HepG2 (cell line): ENCODE measurements around the gene IWS1. TPM values are rescaled to one million over a fixed set of nuclear protein-coding genes. Genes with fewer than 3 reads are reported as not detected.
A peak's percentile ranks its signal among the peaks of the same experiment; 100 is the strongest.

Source experiments
- BCL6 ChIP-seq: IDR thresholded peaks from 2 replicates; pipeline ENCODE4 v1.6.1; 2016; ENCODE audit warnings: missing genetic modification reagents, missing compliant biosample characterization
- CHD4 ChIP-seq: fragments of 200-600 bp; sonication (generic); IDR thresholded peaks from 2 replicates; pipeline ENCODE4 v1.7.0; 2017; ENCODE audit warnings: mild to moderate bottlenecking, low read length, borderline replicate concordance
- HDAC2 ChIP-seq: sonication (generic); formaldehyde crosslinking; IDR thresholded peaks from 2 replicates; pipeline ENCODE4 v1.4.0; 2020; ENCODE audit warnings: missing genetic modification reagents
- HNF4A ChIP-seq: sonication (generic); formaldehyde crosslinking; IDR thresholded peaks from 2 replicates; pipeline ENCODE4 v1.4.0; 2020; ENCODE audit warnings: missing genetic modification reagents
- JUN ChIP-seq: sonication (generic); formaldehyde crosslinking; IDR thresholded peaks from 2 replicates; pipeline ENCODE4 v1.4.0; 2020; ENCODE audit warnings: mild to moderate bottlenecking, missing genetic modification reagents
- KMT2A ChIP-seq: sonication (generic); formaldehyde crosslinking; IDR thresholded peaks from 2 replicates; pipeline ENCODE4 v1.4.0; 2020; ENCODE audit warnings: missing genetic modification reagents
- MEF2D ChIP-seq: sonication (generic); formaldehyde crosslinking; IDR thresholded peaks from 2 replicates; pipeline ENCODE4 v1.5.1; 2020; ENCODE audit warnings: mild to moderate bottlenecking, missing genetic modification reagents
- MTA1 ChIP-seq: sonication (generic); formaldehyde crosslinking; IDR thresholded peaks from 2 replicates; pipeline ENCODE4 v1.4.0; 2020; ENCODE audit warnings: missing genetic modification reagents, mild to moderate bottlenecking, borderline replicate concordance
- NCOR1 ChIP-seq: fragments of 200-600 bp; sonication (generic); IDR thresholded peaks from 2 replicates; pipeline ENCODE4 v1.7.0; 2017; ENCODE audit warnings: antibody characterized with exemption, low read length, borderline replicate concordance
- SAP130 ChIP-seq: IDR thresholded peaks from 2 replicates; pipeline ENCODE4 v1.6.1; 2016; ENCODE audit warnings: low read depth
- SPEN ChIP-seq: sonication (generic); formaldehyde crosslinking; IDR thresholded peaks from 2 replicates; pipeline ENCODE4 v1.5.1; 2020; ENCODE audit warnings: low read depth, mild to moderate bottlenecking, missing genetic modification reagents
- TCF7 ChIP-seq: sonication (generic); IDR thresholded peaks from 2 replicates; pipeline ENCODE4 v1.6.1; 2016; ENCODE audit warnings: antibody characterized with exemption, low read depth
- ZNF44 ChIP-seq: sonication (generic); formaldehyde crosslinking; IDR thresholded peaks from 2 replicates; pipeline ENCODE4 v1.5.1; 2020; ENCODE audit warnings: mild to moderate bottlenecking, missing genetic modification reagents
- ZNF644 ChIP-seq: IDR thresholded peaks from 2 replicates; pipeline ENCODE4 v1.6.1; 2016; ENCODE audit warnings: low read depth
- polyA plus RNA-seq, 8 experiments: library from polyadenylated mRNA; depleted of rRNA in 3 of 8; stranded (reverse) in 7 of 8; unstranded in 1 of 8; fragments of >200 nt; fragmentation: Illumina TruSeq in 4 of 8; extraction: Trizol in 4 of 8; gene quantifications; 2 replicates each; pipeline versions ENCODE4 v1.2.1 to v1.2.3, GENCODE V29; 2011 to 2016; ENCODE audit warnings: low read depth in 4 of 8, missing spikeins in 1 of 8, mixed read lengths in 1 of 8; ENCODE audit not compliant: insufficient read depth in 1 of 8
- total RNA-seq, 5 experiments: library from RNA; depleted of rRNA; stranded (reverse); fragments of >200 nt; fragmentation: Illumina TruSeq; extraction: Trizol; gene quantifications; 2 replicates each; pipeline ENCODE4 v1.2.3, GENCODE V29; 2016; ENCODE audit warnings: low read depth in 1 of 5
- TF ChIP-seq, protein P1 (sequence below): sonication (generic); formaldehyde crosslinking; IDR thresholded peaks from 2 replicates; pipeline ENCODE4 v1.5.1; 2020; ENCODE audit warnings: mild to moderate bottlenecking, missing genetic modification reagents, borderline replicate concordance
- TF ChIP-seq, protein P2 (sequence below): IDR thresholded peaks from 2 replicates; pipeline ENCODE4 v1.4.0; 2020; ENCODE audit warnings: mild to moderate bottlenecking, missing genetic modification reagents
- TF ChIP-seq, protein P3 (sequence below): sonication (generic); formaldehyde crosslinking; conservative IDR thresholded peaks from 2 replicates; pipeline ENCODE4 v1.8.1; 2023; ENCODE audit warnings: missing genetic modification reagents
- TF ChIP-seq, protein P4 (sequence below): IDR thresholded peaks from 2 replicates; pipeline ENCODE4 v1.6.1; 2016; ENCODE audit warnings: low read depth

The IWS1 gene
- total and polyA plus RNA-seq, 2 of the 13 experiments (the other 11 are each of a cell fraction or from before 2014, with no cell fraction given): 28.9 to 62.3 TPM

DNA sequence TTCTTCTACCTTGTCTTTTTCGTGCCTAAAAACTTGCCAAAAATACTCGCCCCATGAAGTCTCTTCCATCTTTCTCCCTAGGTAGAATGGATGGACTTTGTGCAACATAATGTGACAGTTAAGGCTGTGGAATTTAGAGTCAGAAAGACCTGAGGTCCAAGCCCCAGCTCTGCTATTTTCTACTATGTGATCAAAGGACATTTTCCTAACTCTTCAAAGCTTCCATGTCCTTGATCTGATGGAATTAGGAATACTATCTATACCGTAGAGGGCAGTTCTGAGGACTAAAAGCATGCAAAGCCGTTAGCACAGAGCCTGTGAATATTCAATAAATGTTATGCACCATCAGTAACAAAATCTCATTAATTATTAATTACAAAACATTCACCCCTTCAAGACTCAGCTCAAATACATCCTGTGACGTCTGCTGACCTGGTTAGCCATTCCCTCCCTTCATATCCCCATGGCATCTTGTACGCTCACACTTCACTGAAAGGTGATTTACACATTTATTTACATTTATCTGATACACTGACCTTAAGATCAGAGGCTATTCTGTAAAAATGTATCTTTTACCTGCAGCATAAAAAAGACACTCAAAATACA is 15.1 kb downstream of the IWS1 start (continued):
- TF ChIP-seq, protein P1, sequence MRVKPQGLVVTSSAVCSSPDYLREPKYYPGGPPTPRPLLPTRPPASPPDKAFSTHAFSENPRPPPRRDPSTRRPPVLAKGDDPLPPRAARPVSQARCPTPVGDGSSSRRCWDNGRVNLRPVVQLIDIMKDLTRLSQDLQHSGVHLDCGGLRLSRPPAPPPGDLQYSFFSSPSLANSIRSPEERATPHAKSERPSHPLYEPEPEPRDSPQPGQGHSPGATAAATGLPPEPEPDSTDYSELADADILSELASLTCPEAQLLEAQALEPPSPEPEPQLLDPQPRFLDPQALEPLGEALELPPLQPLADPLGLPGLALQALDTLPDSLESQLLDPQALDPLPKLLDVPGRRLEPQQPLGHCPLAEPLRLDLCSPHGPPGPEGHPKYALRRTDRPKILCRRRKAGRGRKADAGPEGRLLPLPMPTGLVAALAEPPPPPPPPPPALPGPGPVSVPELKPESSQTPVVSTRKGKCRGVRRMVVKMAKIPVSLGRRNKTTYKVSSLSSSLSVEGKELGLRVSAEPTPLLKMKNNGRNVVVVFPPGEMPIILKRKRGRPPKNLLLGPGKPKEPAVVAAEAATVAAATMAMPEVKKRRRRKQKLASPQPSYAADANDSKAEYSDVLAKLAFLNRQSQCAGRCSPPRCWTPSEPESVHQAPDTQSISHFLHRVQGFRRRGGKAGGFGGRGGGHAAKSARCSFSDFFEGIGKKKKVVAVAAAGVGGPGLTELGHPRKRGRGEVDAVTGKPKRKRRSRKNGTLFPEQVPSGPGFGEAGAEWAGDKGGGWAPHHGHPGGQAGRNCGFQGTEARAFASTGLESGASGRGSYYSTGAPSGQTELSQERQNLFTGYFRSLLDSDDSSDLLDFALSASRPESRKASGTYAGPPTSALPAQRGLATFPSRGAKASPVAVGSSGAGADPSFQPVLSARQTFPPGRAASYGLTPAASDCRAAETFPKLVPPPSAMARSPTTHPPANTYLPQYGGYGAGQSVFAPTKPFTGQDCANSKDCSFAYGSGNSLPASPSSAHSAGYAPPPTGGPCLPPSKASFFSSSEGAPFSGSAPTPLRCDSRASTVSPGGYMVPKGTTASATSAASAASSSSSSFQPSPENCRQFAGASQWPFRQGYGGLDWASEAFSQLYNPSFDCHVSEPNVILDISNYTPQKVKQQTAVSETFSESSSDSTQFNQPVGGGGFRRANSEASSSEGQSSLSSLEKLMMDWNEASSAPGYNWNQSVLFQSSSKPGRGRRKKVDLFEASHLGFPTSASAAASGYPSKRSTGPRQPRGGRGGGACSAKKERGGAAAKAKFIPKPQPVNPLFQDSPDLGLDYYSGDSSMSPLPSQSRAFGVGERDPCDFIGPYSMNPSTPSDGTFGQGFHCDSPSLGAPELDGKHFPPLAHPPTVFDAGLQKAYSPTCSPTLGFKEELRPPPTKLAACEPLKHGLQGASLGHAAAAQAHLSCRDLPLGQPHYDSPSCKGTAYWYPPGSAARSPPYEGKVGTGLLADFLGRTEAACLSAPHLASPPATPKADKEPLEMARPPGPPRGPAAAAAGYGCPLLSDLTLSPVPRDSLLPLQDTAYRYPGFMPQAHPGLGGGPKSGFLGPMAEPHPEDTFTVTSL (CRISPR knock-in tag): 0 out of 2 replicates have a peak, but pooled peaks have one; percentile 34
- TF ChIP-seq BCL6 (CRISPR knock-in tag): 0 out of 2 replicates have a peak, but pooled peaks have one; percentile 25
- TF ChIP-seq TCF7: peak; percentile 68
- no peak for TF ChIP-seq SPEN
- TF ChIP-seq, protein P2, sequence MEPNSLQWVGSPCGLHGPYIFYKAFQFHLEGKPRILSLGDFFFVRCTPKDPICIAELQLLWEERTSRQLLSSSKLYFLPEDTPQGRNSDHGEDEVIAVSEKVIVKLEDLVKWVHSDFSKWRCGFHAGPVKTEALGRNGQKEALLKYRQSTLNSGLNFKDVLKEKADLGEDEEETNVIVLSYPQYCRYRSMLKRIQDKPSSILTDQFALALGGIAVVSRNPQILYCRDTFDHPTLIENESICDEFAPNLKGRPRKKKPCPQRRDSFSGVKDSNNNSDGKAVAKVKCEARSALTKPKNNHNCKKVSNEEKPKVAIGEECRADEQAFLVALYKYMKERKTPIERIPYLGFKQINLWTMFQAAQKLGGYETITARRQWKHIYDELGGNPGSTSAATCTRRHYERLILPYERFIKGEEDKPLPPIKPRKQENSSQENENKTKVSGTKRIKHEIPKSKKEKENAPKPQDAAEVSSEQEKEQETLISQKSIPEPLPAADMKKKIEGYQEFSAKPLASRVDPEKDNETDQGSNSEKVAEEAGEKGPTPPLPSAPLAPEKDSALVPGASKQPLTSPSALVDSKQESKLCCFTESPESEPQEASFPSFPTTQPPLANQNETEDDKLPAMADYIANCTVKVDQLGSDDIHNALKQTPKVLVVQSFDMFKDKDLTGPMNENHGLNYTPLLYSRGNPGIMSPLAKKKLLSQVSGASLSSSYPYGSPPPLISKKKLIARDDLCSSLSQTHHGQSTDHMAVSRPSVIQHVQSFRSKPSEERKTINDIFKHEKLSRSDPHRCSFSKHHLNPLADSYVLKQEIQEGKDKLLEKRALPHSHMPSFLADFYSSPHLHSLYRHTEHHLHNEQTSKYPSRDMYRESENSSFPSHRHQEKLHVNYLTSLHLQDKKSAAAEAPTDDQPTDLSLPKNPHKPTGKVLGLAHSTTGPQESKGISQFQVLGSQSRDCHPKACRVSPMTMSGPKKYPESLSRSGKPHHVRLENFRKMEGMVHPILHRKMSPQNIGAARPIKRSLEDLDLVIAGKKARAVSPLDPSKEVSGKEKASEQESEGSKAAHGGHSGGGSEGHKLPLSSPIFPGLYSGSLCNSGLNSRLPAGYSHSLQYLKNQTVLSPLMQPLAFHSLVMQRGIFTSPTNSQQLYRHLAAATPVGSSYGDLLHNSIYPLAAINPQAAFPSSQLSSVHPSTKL: 0 out of 2 replicates have a peak, but pooled peaks have one; percentile 22
- TF ChIP-seq, protein P3, sequence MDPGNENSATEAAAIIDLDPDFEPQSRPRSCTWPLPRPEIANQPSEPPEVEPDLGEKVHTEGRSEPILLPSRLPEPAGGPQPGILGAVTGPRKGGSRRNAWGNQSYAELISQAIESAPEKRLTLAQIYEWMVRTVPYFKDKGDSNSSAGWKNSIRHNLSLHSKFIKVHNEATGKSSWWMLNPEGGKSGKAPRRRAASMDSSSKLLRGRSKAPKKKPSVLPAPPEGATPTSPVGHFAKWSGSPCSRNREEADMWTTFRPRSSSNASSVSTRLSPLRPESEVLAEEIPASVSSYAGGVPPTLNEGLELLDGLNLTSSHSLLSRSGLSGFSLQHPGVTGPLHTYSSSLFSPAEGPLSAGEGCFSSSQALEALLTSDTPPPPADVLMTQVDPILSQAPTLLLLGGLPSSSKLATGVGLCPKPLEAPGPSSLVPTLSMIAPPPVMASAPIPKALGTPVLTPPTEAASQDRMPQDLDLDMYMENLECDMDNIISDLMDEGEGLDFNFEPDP: no peak
- TF ChIP-seq NCOR1: peak; percentile 68; the same call in 1 of the 2 replicates
- TF ChIP-seq HNF4A (CRISPR knock-in tag): peak; percentile 73
- peak; percentile 56; the same call in 1 of the 2 replicates for TF ChIP-seq SAP130 (CRISPR knock-in tag)
- TF ChIP-seq, protein P4, sequence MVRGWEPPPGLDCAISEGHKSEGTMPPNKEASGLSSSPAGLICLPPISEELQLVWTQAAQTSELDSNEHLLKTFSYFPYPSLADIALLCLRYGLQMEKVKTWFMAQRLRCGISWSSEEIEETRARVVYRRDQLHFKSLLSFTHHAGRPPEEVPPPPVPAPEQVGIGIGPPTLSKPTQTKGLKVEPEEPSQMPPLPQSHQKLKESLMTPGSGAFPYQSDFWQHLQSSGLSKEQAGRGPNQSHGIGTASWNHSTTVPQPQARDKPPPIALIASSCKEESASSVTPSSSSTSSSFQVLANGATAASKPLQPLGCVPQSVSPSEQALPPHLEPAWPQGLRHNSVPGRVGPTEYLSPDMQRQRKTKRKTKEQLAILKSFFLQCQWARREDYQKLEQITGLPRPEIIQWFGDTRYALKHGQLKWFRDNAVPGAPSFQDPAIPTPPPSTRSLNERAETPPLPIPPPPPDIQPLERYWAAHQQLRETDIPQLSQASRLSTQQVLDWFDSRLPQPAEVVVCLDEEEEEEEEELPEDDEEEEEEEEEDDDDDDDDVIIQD (CRISPR knock-in tag): peak; percentile 64; the same call in 1 of the 2 replicates
- peak; percentile 49; the same call in 1 of the 2 replicates for TF ChIP-seq ZNF44
- no peak for TF ChIP-seq MTA1 (CRISPR knock-in tag)
- 0 out of 2 replicates have a peak, but pooled peaks have one; percentile 28 for TF ChIP-seq HDAC2 (CRISPR knock-in tag)
- no peak for TF ChIP-seq KMT2A (CRISPR knock-in tag)
- TF ChIP-seq ZNF644: 0 out of 2 replicates have a peak, but pooled peaks have one; percentile 15
- no peak for TF ChIP-seq MEF2D (CRISPR knock-in tag)
- TF ChIP-seq JUN (CRISPR knock-in tag): peak; percentile 3; the same call in 1 of the 2 replicates
- no peak for TF ChIP-seq CHD4
